Vein endothelial cell (primary cell): ENCODE data around the gene MAB21L3. TPM values are rescaled to one million over a fixed set of nuclear protein-coding genes. Genes with fewer than 3 reads are reported as not detected.

Experiments used
- total RNA-seq: library from RNA; depleted of rRNA; stranded (reverse); fragments of >200 nt; gene quantifications from 2 replicates; pipeline ENCODE4 v1.2.3, GENCODE V29; 2012

The MAB21L3 gene
- not detected in 2 replicates for total RNA-seq

GRCh38 chr1:116110567-116111523 lies at the start of gene MAB21L3:
Gene MAB21L3, plus strand, starts transcription at chr1:116111399. Its CDS starts 1,217 bp downstream, at chr1:116112616.

Other genes starting within 250 kb of the MAB21L3 start
- gene SLC22A15, start 134.9 kb upstream of the MAB21L3 start, total RNA-seq: 0.10 TPM in 1 of 2 replicates, not detected in the other